HFF-Myc (cell line): Measurements from ENCODE around the gene CKM.

ENCODE experiments used
- DNase-seq: peaks from one replicate; pipeline ENCODE4 v3.0.0-alpha.2; 2011; ENCODE audit warnings: low read depth; ENCODE audit errors: extremely low read depth
- H3K4me3 ChIP-seq: replicated peaks from 2 replicates; pipeline ENCODE4 v1.5.1; 2011; ENCODE audit warnings: low read depth, mild to moderate bottlenecking, control low read depth, low read length
- TF ChIP-seq, protein P1 (sequence below): IDR thresholded peaks from 2 replicates; pipeline ENCODE4 v1.5.1; 2012; ENCODE audit warnings: mild to moderate bottlenecking, low read depth, low read length, control low read depth; ENCODE audit errors: missing control alignments

The CKM gene

DNA sequence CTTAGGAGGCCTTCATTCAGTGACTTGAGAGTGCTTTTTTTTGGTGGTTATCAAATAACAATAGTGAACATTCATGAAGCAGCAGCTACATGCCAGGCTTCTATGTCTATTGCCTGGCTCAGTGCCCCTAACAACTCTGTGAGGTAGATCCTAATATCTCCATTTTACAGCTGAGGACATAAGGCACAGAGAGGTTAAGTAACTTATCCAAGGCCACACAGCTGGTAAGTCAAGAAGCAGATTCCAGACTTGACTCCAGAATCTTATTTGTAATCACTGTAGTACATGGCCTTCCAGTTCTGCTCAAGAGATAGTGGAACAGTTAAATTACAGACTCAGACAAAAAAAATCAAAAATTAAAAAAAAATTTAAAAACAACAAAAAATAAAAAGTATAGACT lies 26.8 kb downstream of the CKM start:
- TF ChIP-seq, protein P1, sequence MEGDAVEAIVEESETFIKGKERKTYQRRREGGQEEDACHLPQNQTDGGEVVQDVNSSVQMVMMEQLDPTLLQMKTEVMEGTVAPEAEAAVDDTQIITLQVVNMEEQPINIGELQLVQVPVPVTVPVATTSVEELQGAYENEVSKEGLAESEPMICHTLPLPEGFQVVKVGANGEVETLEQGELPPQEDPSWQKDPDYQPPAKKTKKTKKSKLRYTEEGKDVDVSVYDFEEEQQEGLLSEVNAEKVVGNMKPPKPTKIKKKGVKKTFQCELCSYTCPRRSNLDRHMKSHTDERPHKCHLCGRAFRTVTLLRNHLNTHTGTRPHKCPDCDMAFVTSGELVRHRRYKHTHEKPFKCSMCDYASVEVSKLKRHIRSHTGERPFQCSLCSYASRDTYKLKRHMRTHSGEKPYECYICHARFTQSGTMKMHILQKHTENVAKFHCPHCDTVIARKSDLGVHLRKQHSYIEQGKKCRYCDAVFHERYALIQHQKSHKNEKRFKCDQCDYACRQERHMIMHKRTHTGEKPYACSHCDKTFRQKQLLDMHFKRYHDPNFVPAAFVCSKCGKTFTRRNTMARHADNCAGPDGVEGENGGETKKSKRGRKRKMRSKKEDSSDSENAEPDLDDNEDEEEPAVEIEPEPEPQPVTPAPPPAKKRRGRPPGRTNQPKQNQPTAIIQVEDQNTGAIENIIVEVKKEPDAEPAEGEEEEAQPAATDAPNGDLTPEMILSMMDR, result no peak
- DNase-seq, result no peak
- no peak overlapping the region for H3K4me3 ChIP-seq

DNA sequence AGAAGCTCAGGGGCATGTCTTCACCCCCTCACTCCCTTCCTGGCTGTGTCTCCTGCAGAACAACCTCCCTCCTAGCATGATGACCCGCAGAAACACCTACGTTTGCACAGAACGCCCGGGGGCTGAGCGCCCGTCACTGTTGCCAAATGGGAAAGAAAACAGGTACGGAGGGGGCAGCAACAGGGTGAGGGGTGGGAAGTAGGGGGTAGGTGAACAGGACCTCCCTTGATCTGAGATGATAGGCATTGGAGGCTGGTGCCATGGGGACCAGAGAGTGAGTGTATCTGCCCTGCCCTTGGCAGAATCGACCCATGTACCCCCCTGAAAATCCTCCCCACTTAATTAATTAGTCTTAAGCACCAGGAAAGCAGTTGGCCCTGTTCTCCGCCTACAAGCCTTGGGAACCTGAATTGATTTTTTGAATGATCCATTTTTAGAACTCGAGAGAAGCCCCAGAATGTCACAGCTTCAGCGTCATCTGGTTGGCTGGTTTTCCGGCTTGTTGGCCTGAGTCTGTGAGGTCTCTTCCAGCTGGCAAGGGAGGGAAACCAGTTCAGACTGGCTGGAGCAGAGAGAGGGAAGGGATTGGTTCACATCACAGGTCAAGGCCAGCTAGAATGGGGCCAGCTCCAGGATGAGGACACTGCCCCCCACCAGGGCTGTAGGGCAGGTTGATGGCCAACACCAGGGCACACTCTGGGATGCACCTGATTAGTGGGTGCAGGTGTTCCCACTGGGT lies 28.2 kb downstream of the CKM start:
- no peak overlapping the region for H3K4me3 ChIP-seq
- TF ChIP-seq, protein P1, result no peak
- DNase-seq, result no peak

DNA sequence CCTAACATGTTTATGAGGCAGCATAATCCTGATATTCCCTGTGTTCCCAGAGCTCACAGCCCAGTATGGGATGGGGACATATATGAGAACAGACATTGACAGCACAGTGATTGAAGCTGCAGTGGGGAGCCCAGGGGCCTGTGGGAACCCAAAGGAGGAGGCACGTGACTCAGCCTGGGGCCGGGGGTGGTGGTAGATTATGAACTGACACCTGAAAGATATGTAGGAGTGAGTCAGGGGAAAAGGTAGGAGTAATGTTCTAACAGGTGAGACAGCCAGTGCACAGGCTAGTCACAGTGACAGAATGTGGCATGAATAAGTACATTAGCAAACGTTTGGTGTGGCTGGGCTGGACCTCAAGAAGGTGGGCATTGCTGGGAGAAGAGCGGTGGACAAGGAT lies 29.0 kb downstream of the CKM start:
- TF ChIP-seq, protein P1, result no peak
- DNase-seq, result no peak
- no peak overlapping the region for H3K4me3 ChIP-seq

GRCh38 chr19:45291834-45292233 lies 30.8 kb downstream of the CKM start:
- no peak overlapping the region for H3K4me3 ChIP-seq
- no peak for DNase-seq
- TF ChIP-seq, protein P1, result no peak

DNA sequence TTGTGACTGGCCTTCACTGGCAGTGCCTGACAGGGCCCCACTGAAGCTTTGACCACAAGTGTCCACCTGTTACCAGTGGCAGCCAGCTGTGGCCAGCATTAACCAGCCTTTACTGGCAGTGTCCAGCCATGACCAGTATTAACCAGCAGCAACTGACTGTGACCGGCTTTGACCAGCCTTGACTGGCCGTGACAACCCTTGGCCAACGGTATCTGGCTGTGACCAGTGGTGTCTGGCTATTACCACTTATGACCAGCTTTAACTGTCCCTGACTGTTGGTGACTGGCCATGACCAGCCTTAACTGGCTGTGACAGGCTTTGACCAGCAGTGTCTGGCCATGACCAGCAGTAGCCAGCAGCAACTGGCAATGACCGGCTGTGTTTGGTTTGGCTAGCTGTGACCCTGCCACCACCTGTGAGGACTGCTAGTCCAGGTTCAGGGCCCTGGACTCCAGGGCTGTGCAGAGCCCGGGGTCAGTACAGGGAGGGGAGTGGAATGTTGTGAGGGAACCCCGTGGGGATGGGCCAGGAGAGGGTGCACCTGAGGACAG lies 32.2 kb downstream of the CKM start:
- no peak for DNase-seq
- TF ChIP-seq, protein P1, result no peak
- H3K4me3 ChIP-seq, result no peak overlapping the region

GRCh38 chr19:45283443-45284033 lies 39.1 kb downstream of the CKM start:
- TF ChIP-seq, protein P1, result no peak
- H3K4me3 ChIP-seq, result no peak overlapping the region
- DNase-seq, result no peak
